H9 (cell line): ENCODE measurements around the gene SH3RF3. TPM values are rescaled to one million over a fixed set of nuclear protein-coding genes. Genes with fewer than 3 reads are reported as not detected.

Experiments
- DNase-seq: peaks from one replicate; pipeline ENCODE4 v3.0.0-alpha.2; 2017
- H2AFZ ChIP-seq: one replicate; pipeline ENCODE4 v1.6.1; 2013; ENCODE audit warnings: mild to moderate bottlenecking, low read length, control low read depth, moderate library complexity
- H2AK5ac ChIP-seq: 2 replicates; pipeline ENCODE4 v1.6.1; 2013; ENCODE audit warnings: low read length, control low read depth, mixed read lengths; ENCODE audit not compliant: insufficient read length
- H2BK120ac ChIP-seq: one replicate; pipeline ENCODE4 v1.6.1; 2013; ENCODE audit warnings: low read depth, mild to moderate bottlenecking, low read length, control low read depth, inconsistent platforms; ENCODE audit not compliant: poor library complexity, severe bottlenecking
- H2BK12ac ChIP-seq: 2 replicates; pipeline ENCODE4 v1.6.1; 2013; ENCODE audit warnings: low read length, control low read depth, mixed read lengths, low read depth; ENCODE audit not compliant: insufficient read length
- H2BK15ac ChIP-seq: 2 replicates; pipeline ENCODE4 v1.6.1; 2013; ENCODE audit warnings: low read depth, low read length, control low read depth
- H2BK20ac ChIP-seq: one replicate; pipeline ENCODE4 v1.6.1; 2013; ENCODE audit warnings: low read depth, mild to moderate bottlenecking, low read length, control low read depth, inconsistent platforms; ENCODE audit not compliant: poor library complexity, severe bottlenecking
- H2BK5ac ChIP-seq: 2 replicates; pipeline ENCODE4 v1.6.1; 2013; ENCODE audit warnings: low read length, control low read depth, mixed read lengths; ENCODE audit not compliant: insufficient read length
- H3K14ac ChIP-seq: 2 replicates; pipeline ENCODE4 v1.6.1; 2013; ENCODE audit warnings: low read length, control low read depth; ENCODE audit not compliant: insufficient read depth
- H3K18ac ChIP-seq: 2 replicates; pipeline ENCODE4 v1.6.1; 2013; ENCODE audit warnings: low read depth, mild to moderate bottlenecking, mixed read lengths, low read length, control low read depth; ENCODE audit not compliant: insufficient read length
- H3K23ac ChIP-seq: 2 replicates; pipeline ENCODE4 v1.6.1; 2013; ENCODE audit warnings: low read length, control low read depth, mixed read lengths, low read depth; ENCODE audit not compliant: insufficient read length
- H3K23me2 ChIP-seq: 2 replicates; pipeline ENCODE4 v1.6.1; 2013; ENCODE audit warnings: low read depth, mild to moderate bottlenecking, mixed read lengths, low read length, control low read depth; ENCODE audit not compliant: insufficient read length, poor library complexity, severe bottlenecking
- H3K27ac ChIP-seq: 2 replicates; pipeline ENCODE4 v1.5.1; 2013; ENCODE audit warnings: low read length, control low read depth, mixed read lengths, low read depth; ENCODE audit not compliant: insufficient read length
- H3K27me3 ChIP-seq: 2 replicates; pipeline ENCODE4 v1.6.1; 2013; ENCODE audit warnings: low read length, control low read depth, inconsistent platforms; ENCODE audit not compliant: insufficient read depth
- H3K4ac ChIP-seq: 2 replicates; pipeline ENCODE4 v1.6.1; 2013; ENCODE audit warnings: low read depth, mild to moderate bottlenecking, control low read depth, inconsistent platforms, low read length, moderate library complexity
- H3K4me1 ChIP-seq: 2 replicates; pipeline ENCODE4 v1.6.1; 2013; ENCODE audit warnings: low read length, control low read depth, inconsistent platforms; ENCODE audit not compliant: insufficient read depth
- H3K4me2 ChIP-seq: 2 replicates; pipeline ENCODE4 v1.6.1; 2013; ENCODE audit warnings: low read length, control low read depth, mixed read lengths; ENCODE audit not compliant: insufficient read length, insufficient read depth
- H3K56ac ChIP-seq: 2 replicates; pipeline ENCODE4 v1.6.1; 2013; ENCODE audit warnings: low read depth, mild to moderate bottlenecking, mixed read lengths, low read length, control low read depth; ENCODE audit not compliant: insufficient read length
- H3K79me1 ChIP-seq: 2 replicates; pipeline ENCODE4 v1.6.1; 2013; ENCODE audit warnings: low read depth, mild to moderate bottlenecking, moderate library complexity, low read length, control low read depth, inconsistent platforms; ENCODE audit not compliant: insufficient read depth, poor library complexity, severe bottlenecking
- H3K79me2 ChIP-seq: 2 replicates; pipeline ENCODE4 v1.6.1; 2013; ENCODE audit warnings: low read length, control low read depth, inconsistent platforms; ENCODE audit not compliant: insufficient read depth
- H3K9ac ChIP-seq: 2 replicates; pipeline ENCODE4 v1.6.1; 2013; ENCODE audit warnings: low read length, control low read depth, mixed read lengths; ENCODE audit not compliant: insufficient read length; ENCODE audit errors: extremely low read depth
- H3K9me3 ChIP-seq: one replicate; pipeline ENCODE4 v1.6.1; 2013; ENCODE audit warnings: low read depth, low read length, inconsistent platforms; ENCODE audit not compliant: control insufficient read depth
- H3T11ph ChIP-seq: one replicate; pipeline ENCODE4 v1.6.1; 2013; ENCODE audit warnings: mild to moderate bottlenecking, low read length, control low read depth, inconsistent platforms
- H4K20me1 ChIP-seq: one replicate; pipeline ENCODE4 v1.6.1; 2013; ENCODE audit not compliant: control insufficient read depth, insufficient read length, insufficient read depth
- H4K5ac ChIP-seq: 2 replicates; pipeline ENCODE4 v1.6.1; 2013; ENCODE audit warnings: low read depth, mild to moderate bottlenecking, mixed read lengths, low read length, control low read depth; ENCODE audit not compliant: insufficient read length
- H4K8ac ChIP-seq: replicated peaks from 2 replicates; pipeline ENCODE4 v1.6.1; 2013; ENCODE audit warnings: low read length, control low read depth, mixed read lengths, low read depth; ENCODE audit not compliant: insufficient read length
- H4K91ac ChIP-seq: 2 replicates; pipeline ENCODE4 v1.6.1; 2013; ENCODE audit warnings: low read depth, mild to moderate bottlenecking, moderate library complexity, mixed read lengths, low read length, control low read depth; ENCODE audit not compliant: insufficient read length
- H3K27ac Mint-ChIP-seq, 3 experiments: 2 replicates in 2 of 3; 3 replicates in 1 of 3; pipeline ENCODE4 v1.8.0; 2020 to 2021; ENCODE audit warnings: mixed read lengths in 3 of 3, mild to moderate bottlenecking in 1 of 3, moderate library complexity in 1 of 3
- H3K27me3 Mint-ChIP-seq: 2 replicates; pipeline ENCODE4 v1.8.0; 2021; ENCODE audit warnings: low read depth, mild to moderate bottlenecking, moderate library complexity, mixed read lengths
- H3K36me3 Mint-ChIP-seq, 3 experiments: 2 replicates in 2 of 3; 3 replicates in 1 of 3; pipeline ENCODE4 v1.8.0; 2020 to 2021; ENCODE audit warnings: low read depth in 3 of 3, mixed read lengths in 3 of 3; ENCODE audit not compliant: insufficient read depth in 1 of 3
- H3K4me1 Mint-ChIP-seq, 2 experiments: 2 replicates each; pipeline ENCODE4 v1.8.0; 2020; ENCODE audit warnings: mixed read lengths in 2 of 2
- H3K4me3 Mint-ChIP-seq, 2 experiments: 2 replicates in 1 of 2; 3 replicates in 1 of 2; pipeline ENCODE4 v1.8.0; 2020 to 2021; ENCODE audit warnings: mild to moderate bottlenecking in 2 of 2, mixed read lengths in 2 of 2, moderate library complexity in 1 of 2
- H3K9me3 Mint-ChIP-seq, 2 experiments: 2 replicates in 1 of 2; 3 replicates in 1 of 2; pipeline ENCODE4 v1.8.0; 2020; ENCODE audit warnings: mild to moderate bottlenecking in 2 of 2, mixed read lengths in 2 of 2, moderate library complexity in 1 of 2
- CTCF ChIP-seq: fragments of 200-600 bp; sonication (generic); conservative IDR thresholded peaks from 3 replicates; pipeline ENCODE4 v1.8.0; 2021; ENCODE audit warnings: antibody characterized with exemption, mild to moderate bottlenecking
- WGBS: extraction: QIAGEN DNeasy Blood & Tissue Kit; methylation state at CpG from one replicate; pipeline ENCODE4 v1.1.7; 2013; ENCODE audit warnings: missing lambda C conversion rate, low lambda C conversion rate, mixed read lengths; ENCODE audit not compliant: insufficient read length; ENCODE audit errors: extremely low coverage; 5-methylcytosine and 5-hydroxymethylcytosine counted together
- total RNA-seq: library from RNA; stranded (reverse); gene quantifications from 2 replicates; pipeline ENCODE4 v1.2.1, GENCODE V29; 2021

SH3RF3 gene
- total RNA-seq, 1 experiment from 2014 or later, result 0.46 TPM

GRCh38 chr2:109448207-109448606 is 319.2 kb downstream of the SH3RF3 start:
- no peak overlapping the region for H3K4me2 ChIP-seq
- H3K4me1 Mint-ChIP-seq, result no peaks in the 10 kb centered on the region

More at GRCh38 chr2:109448207-109448606, 319.2 kb downstream of the SH3RF3 start:
- Histone ChIP-seq H2BK120ac (no peak overlapping the region), H3K23me2 (no peaks in the 10 kb centered on the region), H3K14ac (no peak overlapping the region), H2AFZ (no peak overlapping the region), H3K4me1 (no peaks in the 10 kb centered on the region), H3K23ac (no peak overlapping the region), H3T11ph (no peak overlapping the region), H4K20me1 (no peaks in the 10 kb centered on the region), H2BK15ac (no peak overlapping the region), H2BK5ac (no peak overlapping the region), H3K56ac (no peak overlapping the region), H2BK12ac (no peak overlapping the region), H3K9me3 (peaks cover under 1% of the 10 kb centered on the region), H4K8ac (no peak overlapping the region), H3K9ac (no peak overlapping the region), H3K79me1 (no peaks in the 10 kb centered on the region), H3K4ac (no peak overlapping the region), H3K27me3 (no peaks in the 10 kb centered on the region), H2AK5ac (no peak overlapping the region), H3K18ac (no peak overlapping the region), H4K91ac (no peak overlapping the region), H2BK20ac (no peak overlapping the region), H3K27ac (no peak overlapping the region), H4K5ac (no peak overlapping the region), H3K79me2 (no peaks in the 10 kb centered on the region)
- H3K9me3 Mint-ChIP-seq, result peaks cover 20 to 26% of the 10 kb centered on the region in 2 experiments
- DNase-seq, result no peak
- peaks cover 2% of the 10 kb centered on the region for H3K27me3 Mint-ChIP-seq
- no CpG with 5 or more reads among the region's 4 CpGs for WGBS
- H3K4me3 Mint-ChIP-seq, result no peak overlapping the region
- TF ChIP-seq CTCF, result no peak
- H3K27ac Mint-ChIP-seq, result no peak overlapping the region
- peaks cover 2 to 8% (median 6%) of the 10 kb centered on the region in 3 experiments for H3K36me3 Mint-ChIP-seq
